Panc1 (cell line): Measurements from ENCODE around the gene HES2. TPM values are rescaled to one million over a fixed set of nuclear protein-coding genes. Genes with fewer than 3 reads are reported as not detected.
A peak's percentile ranks its signal among the peaks of the same experiment; 100 is the strongest.

ENCODE experiments used
- ATAC-seq: fragments of 200-7000 bp; cut with Tn5 transposase; 2 replicates; pipeline ENCODE4 v1.9.1; 2020; ENCODE audit warnings: mild to moderate bottlenecking, moderate library complexity
- BruUV-seq: library from RNA; stranded (reverse); fragments of 400-500 nt; replicated peaks from 2 replicates; lab custom pipeline; 2021; lab: Mats Ljungman, UMichigan
- CTCF ChIA-PET: fragments of 300-600 bp; sonication (Branson Sonifier 250); formaldehyde crosslinking; loops from one replicate; lab custom pipeline; 2022; ENCODE audit warnings: antibody characterized with exemption; lab: Charles Lee
- POLR2A ChIA-PET: fragments of 300-600 bp; sonication (Branson Sonifier 250); formaldehyde crosslinking; loops from one replicate; lab custom pipeline; 2022; ENCODE audit warnings: antibody characterized with exemption; lab: Charles Lee
- DNase-seq: peaks from one replicate; pipeline ENCODE4 v3.0.0-alpha.2; 2010; ENCODE audit warnings: low read depth, low spot score
- H3K27ac ChIP-seq: 2 replicates; pipeline ENCODE4 v1.5.1; 2011; ENCODE audit warnings: mild to moderate bottlenecking, low read length, inconsistent platforms
- H3K27me3 ChIP-seq: fragments of 200-500 bp; sonication (Bioruptor generic); 2 replicates; pipeline ENCODE4 v1.6.0; 2014; ENCODE audit warnings: low read length, inconsistent platforms; ENCODE audit not compliant: control insufficient read depth, insufficient read depth
- H3K36me3 ChIP-seq: fragments of 200-500 bp; sonication (Bioruptor generic); 2 replicates; pipeline ENCODE4 v1.5.1; 2014; ENCODE audit warnings: inconsistent platforms, mild to moderate bottlenecking, low read length, moderate library complexity; ENCODE audit not compliant: control insufficient read depth, insufficient read depth
- H3K4me1 ChIP-seq: 2 replicates; pipeline ENCODE4 v1.5.1; 2011; ENCODE audit warnings: inconsistent platforms, mild to moderate bottlenecking, low read length, moderate library complexity; ENCODE audit not compliant: control insufficient read depth, insufficient read depth
- H3K4me3 ChIP-seq, 2 experiments: 2 replicates each; pipeline ENCODE4 v1.5.1; 2011 to 2012; ENCODE audit warnings: low read depth in 2 of 2, low read length in 2 of 2, mild to moderate bottlenecking in 2 of 2, inconsistent platforms in 1 of 2, moderate library complexity in 1 of 2
- H3K9me3 ChIP-seq: fragments of 200-500 bp; sonication (Bioruptor generic); 2 replicates; pipeline ENCODE4 v1.5.1; 2014; ENCODE audit warnings: low read depth, mild to moderate bottlenecking, inconsistent platforms, low read length, moderate library complexity; ENCODE audit not compliant: control insufficient read depth, insufficient read depth
- CTCF ChIP-seq: fragments of 450-650 bp; IDR thresholded peaks from 2 replicates; pipeline ENCODE4 v1.5.1; 2017; ENCODE audit warnings: mild to moderate bottlenecking
- POLR2AphosphoS5 ChIP-seq: IDR thresholded peaks from 2 replicates; pipeline ENCODE4 v1.6.1; 2012; ENCODE audit warnings: mild to moderate bottlenecking, low read depth, low read length, moderate library complexity
- REST ChIP-seq, 2 experiments: IDR thresholded peaks; 2 replicates each; pipeline ENCODE4 v1.6.1; 2011 to 2012; ENCODE audit warnings: low read depth in 2 of 2, control low read depth in 1 of 2, low read length in 1 of 2, mild to moderate bottlenecking in 1 of 2, moderate library complexity in 1 of 2; ENCODE audit not compliant: insufficient read depth in 1 of 2
- SIN3A ChIP-seq: IDR thresholded peaks from 2 replicates; pipeline ENCODE4 v1.6.1; 2012; ENCODE audit warnings: low read depth, mild to moderate bottlenecking, low read length, moderate library complexity, borderline replicate concordance; ENCODE audit not compliant: insufficient read depth
- TCF7L2 ChIP-seq: IDR thresholded peaks from 2 replicates; pipeline ENCODE4 v1.6.1; 2011; ENCODE audit warnings: mild to moderate bottlenecking, low read depth, low read length, inconsistent platforms
- in situ Hi-C: cut with HindIII; loops from 2 replicates; pipeline ENCODE4 v1.10.0; 2016; ENCODE audit warnings: low sequenced_read_pairs, low pct_unique_long_range_greater_than_20kb
- intact Hi-C: fragments of 100-400 bp; cut with micrococcal nuclease; formaldehyde crosslinking; loops from one replicate; pipeline ENCODE4 v1.10.0; 2022; ENCODE audit not compliant: unreplicated experiment
- total RNA-seq: library from RNA; stranded (reverse); gene quantifications from one replicate; pipeline ENCODE4 v1.2.1, GENCODE V29; 2021; ENCODE audit not compliant: unreplicated experiment

The HES2 gene
- total RNA-seq, 1 experiment from 2014 or later, result 11.1 TPM

- no peak for DNase-seq
- no peak for ATAC-seq
- no TSS peak for BruUV-seq
- Histone ChIP-seq H3K4me3 (no peak overlapping the region), H3K9me3 (no peaks in the 10 kb centered on the region), H3K27ac (no peak overlapping the region), H3K27me3 (no peaks in the 10 kb centered on the region), H3K4me1 (peaks cover 17% of the 10 kb centered on the region), H3K36me3 (no peaks in the 10 kb centered on the region; the same call in 1 of the 2 replicates)
- intact Hi-C loops, result no loop called here
- ChIA-PET POLR2A (no interaction called here), CTCF (no interaction called here)
- in situ Hi-C loops, result no loop called here
- TF ChIP-seq TCF7L2 (no peak), POLR2AphosphoS5 (no peak), CTCF (no peak), SIN3A (no peak)
Observed at GRCh38 chr1:6416906-6417305, 2.8 kb downstream of the HES2 start.

GRCh38 chr1:6416295-6416656, 3.4 kb downstream of the HES2 start:
- ChIA-PET POLR2A (no interaction called here), CTCF (interaction anchor here (0.6 to 0.7 kb wide), 2 partner anchors 22 to 24 kb away, joined by 4 read pairs; no protein-coding TSS in a partner anchor)

More at GRCh38 chr1:6416295-6416656, 3.4 kb downstream of the HES2 start:
- intact Hi-C loops, result no loop called here
- TF ChIP-seq TCF7L2 (no peak), REST (IDR thresholded peaks at IDR 0.05; ENCODE audit: insufficient read depth in 1 of 2, low read depth in 2 of 2, low read length in 1 of 2) (no peak), CTCF (no peak), POLR2AphosphoS5 (no peak)
- H3K4me1 ChIP-seq, result peaks cover 17% of the 10 kb centered on the region
- H3K27ac ChIP-seq, result no peak overlapping the region
- ATAC-seq, result no peak
- no peak for DNase-seq
- no peaks in the 10 kb centered on the region for H3K27me3 ChIP-seq
- no peaks in the 10 kb centered on the region for H3K9me3 ChIP-seq
- BruUV-seq, result TSS peak; percentile 65
- no peaks in the 10 kb centered on the region; the same call in 1 of the 2 replicates for H3K36me3 ChIP-seq
- H3K4me3 ChIP-seq, result no peak overlapping the region
- in situ Hi-C loops, result no loop called here
